NCI-H2196 (cell line): ENCODE data around the gene TBP.
"Not testable (repeated sequence)": the region's sequence is repeated elsewhere in the genome, so short reads cannot be mapped to it uniquely, and the experiment has no call there.

ENCODE experiments used
- DNase-seq: peaks from one replicate; lab custom pipeline; 2025; ENCODE audit not compliant: unreplicated experiment; lab: John Stamatoyannopoulos, UW

Gene TBP

DNA sequence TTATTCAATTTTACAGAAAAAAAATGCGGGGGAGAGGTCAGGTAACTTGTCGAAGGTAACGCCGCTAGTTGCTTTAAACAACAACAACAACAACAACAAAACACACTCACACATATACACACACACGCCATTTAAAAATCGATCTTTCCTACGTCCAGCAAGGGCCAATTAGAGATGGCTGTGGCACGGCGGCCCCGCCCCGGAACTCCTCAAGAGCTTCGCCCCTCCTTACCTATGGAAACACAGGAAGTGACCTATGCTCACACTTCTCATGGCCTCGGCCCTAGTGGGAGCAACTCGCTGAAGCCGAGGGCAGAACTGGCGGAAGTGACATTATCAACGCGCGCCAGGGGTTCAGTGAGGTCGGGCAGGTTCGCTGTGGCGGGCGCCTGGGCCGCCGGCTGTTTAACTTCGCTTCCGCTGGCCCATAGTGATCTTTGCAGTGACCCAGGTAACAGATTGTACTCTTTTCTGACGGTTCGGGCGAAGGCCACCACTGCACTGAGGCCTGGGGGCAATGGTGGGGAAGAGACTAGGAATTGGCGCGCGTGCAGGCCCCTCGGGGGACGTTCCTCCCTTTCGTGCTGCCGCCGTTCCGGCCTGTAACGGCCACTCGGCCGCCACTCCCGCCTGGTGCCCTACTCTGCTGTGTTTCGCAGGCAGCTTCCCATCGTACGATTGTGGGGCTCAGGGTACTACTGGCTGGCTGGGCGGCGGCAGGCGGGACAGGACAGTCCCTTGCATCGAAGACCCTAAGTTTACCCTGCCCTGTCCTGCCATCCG, at the start of gene TBP:
TBP (plus strand) TSS at position 357 of the 783 bp plus-strand sequence. CDS start 2,661 bp downstream, outside the sequence.
- DNase-seq, result peak; percentile 87

DNA sequence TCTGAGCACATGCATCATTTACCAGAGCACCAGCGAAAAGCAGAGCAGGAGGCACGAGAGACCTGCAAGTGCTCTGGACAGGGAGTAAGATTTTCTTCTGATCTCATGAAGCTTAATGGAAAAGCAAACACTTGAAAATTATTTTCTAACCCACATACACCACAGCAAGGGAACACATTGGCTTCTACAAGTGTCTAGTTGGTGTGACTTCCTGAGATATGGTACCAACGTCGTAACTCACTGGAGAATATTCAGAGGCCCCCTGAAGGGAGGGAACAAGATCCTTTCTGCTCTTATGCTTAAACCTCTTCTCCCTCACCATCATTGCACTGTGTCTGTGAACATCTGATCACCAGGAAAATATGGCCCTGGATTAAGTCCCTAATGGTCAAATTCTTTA, 49.7 kb upstream of the TBP start:
- peak; percentile 5 for DNase-seq

DNA sequence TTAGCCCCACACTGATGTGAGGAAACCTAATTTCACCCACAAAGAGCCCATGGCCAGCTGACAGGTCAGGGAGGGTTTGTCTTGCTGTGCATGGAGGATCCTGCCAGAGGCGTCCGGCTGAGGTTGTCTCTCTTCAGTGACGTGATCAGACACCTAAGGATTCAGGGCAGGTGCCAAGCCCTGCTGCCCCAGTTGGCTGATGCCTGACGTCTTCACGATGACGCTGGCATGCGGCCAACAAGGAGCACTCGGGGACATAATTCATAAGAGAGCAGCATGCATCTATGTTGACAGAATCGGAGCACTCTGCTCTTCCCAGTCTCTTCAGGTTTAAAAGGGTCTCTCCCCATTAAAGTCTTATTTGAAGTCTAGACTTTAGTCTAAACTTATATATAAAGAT, 48.9 kb upstream of the TBP start:
- DNase-seq, result peak; percentile 30

DNA sequence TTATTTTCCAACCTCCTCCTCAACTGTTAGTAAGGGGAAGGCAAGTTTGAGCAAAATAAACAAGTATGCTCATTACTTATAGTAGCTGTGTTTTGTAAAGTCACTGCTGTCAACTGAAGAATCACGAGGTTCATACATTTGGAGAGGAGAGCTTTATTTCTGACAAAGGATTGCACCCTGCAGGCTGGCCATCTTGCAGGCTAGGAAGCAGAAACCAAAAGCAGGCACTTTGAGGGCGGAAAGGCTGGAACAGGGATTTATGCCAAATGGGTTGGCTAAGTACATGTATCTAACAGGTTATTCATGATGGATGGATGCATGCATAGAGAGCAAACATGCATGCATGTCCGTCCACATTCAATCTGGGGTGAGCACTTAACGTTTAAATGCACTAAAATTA, 47.7 kb upstream of the TBP start:
- DNase-seq, result no peak

DNA sequence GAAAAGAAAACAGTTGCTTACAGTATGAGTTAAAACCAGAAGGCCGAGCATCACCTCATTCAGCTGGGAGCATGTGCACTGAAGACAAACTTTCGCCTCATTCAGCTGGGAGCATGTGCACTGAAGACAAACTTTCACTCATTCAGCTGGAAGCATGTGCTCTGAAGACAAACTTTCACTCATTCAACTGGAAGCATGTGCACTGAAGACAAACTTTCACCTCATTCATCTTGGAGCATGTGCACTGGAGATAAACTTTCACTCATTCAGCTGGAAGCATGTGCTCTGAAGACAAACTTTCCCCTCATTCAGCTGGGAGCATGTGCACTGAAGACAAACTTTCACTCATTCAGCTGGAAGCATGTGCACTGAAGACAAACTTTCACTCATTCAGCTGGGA, 46.4 kb upstream of the TBP start:
- not testable (repeated sequence) for DNase-seq

DNA sequence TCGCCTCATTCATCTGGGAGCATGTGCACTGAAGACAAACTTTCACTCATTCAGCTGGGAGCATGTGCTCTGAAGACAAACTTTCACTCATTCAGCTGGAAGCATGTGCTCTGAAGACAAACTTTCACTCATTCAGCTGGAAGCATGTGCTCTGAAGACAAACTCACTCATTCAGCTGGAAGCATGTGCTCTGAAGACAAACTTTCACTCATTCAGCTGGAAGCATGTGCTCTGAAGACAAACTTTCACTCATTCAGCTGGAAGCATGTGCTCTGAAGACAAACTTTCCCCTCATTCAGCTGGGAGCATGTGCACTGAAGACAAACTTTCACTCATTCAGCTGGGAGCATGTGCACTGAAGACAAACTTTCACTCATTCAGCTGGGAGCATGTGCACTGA, 45.9 kb upstream of the TBP start:
- DNase-seq, result not testable (repeated sequence)

DNA sequence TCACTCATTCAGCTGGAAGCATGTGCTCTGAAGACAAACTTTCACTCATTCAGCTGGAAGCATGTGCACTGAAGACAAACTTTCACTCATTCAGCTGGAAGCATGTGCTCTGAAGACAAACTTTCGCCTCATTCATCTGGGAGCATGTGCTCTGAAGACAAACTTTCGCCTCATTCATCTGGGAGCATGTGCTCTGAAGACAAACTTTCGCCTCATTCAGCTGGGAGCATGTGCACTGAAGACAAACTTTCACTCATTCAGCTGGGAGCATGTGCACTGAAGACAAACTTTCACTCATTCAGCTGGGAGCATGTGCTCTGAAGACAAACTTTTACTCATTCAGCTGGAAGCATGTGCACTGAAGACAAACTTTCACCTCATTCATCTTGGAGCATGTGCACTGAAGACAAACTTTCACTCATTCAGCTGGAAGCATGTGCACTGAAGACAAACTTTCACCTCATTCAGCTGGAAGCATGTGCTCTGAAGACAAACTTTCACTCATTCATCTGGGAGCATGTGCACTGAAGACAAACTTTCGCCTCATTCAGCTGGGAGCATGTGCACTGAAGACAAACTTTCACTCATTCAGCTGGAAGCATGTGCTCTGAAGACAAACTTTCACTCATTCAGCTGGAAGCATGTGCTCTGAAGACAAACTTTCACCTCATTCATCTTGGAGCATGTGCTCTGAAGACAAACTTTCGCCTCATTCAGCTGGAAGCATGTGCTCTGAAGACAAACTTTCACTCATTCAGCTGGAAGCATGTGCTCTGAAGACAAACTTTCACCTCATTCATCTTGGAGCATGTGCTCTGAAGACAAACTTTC, 45.1 kb upstream of the TBP start:
- not testable (repeated sequence) for DNase-seq

DNA sequence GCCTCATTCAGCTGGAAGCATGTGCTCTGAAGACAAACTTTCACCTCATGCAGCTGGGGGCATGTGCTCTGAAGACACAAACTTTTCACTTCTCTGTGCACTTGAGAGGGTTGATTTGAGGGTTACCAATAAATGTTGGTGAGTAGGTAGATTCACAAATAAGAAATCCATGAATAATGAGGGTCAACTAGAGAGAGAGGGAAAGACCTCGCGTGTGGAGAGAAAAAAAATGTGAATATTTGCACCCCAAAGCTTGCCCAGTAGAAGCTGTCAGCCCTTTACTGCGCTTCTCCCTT, 44.5 kb upstream of the TBP start:
- DNase-seq, result no peak

DNA sequence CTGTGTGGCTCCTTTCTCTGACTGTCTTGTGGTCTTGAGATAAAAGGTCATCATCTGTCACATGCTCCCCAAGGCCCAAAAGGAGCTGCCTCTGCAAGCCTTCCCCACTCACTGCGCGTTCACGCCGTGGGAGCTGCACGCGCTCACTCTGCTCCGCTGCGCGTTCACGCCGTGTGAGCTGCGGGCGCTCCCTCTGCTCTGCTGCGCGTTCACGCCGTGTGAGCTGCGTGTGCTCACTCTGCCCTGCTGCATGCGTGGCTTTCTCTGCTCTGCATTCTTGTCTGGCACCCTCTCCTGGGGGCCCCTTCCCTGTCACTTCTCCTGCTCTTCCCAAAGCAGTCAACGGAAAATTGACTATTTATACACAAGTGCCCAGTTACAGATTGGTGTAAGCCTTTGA, 43.5 kb upstream of the TBP start:
- no peak for DNase-seq

DNA sequence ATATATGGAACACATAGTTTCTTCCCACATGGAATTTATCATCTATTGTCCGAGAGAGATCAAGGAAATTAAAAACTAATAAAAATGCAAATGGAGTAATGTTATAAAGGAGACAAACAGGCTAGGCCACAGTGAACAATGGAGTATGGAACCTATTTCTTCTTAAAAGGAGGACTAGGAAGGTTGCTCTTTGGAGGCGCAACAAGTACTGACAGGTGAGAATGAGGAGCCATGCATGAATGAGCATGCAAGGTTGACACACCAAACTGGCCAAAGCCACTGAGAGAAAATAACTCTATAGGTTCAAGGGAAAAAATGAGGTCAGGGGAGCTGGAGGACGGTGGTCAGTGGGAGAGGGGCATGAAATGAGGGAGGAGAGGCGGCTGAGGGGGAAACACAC, 41.9 kb upstream of the TBP start:
- no peak for DNase-seq

DNA sequence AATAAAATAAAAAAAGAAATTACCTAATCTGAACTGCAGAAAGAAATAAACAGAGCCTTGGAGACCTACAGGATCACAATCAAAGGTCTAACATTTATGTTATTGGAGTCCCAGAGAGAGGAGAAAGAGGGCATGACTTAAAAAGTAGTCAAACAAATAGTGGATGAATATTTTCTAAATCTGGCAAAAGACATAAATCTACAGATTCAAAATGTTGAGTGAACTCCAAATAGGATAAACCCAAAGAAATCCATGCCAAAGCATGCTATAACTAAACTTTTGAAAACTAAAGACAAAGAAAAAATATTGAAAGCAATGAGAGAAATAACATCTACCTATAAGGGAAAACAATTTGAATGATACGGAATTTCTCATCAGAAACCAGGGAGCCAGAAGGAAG, 39.3 kb upstream of the TBP start:
- no peak for DNase-seq

DNA sequence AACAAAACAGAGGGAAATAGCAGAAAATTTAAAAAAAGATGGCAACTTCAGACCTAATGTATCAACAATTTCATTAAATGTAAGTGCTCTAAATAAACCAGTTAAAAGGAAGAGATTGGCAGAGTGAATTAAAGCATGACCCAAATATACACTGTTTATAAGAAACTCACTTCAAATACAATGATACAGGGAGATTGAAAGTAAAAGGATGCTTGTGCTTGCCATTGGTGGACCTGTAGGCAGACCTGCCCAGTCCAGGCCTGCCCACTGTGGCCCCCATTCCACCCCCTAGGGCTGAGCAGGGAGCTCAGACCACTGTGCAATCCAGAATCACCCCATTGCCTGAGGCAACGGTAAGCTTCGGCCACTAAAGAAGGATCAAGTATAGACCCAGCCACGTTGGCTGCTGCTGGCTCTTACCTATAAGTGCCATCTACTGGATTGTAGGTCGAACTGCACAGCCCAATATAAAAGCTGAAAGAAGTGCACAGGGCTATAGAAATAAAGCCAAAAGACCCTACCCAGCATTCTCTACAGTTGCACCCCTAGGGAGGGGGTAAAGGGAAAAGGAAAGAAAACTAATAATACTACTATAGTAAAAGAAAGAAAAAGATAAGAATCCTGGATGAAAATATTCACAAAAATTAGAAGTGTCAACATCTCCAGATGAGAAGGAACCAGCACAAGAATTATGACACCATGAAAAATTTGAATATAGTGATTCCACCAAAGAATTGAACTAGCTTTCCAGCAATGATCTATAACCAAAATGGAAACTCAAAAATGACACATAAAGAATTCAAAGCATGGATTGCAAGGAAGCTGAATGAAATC, 37.2 kb upstream of the TBP start:
- peak; percentile 36 for DNase-seq

DNA sequence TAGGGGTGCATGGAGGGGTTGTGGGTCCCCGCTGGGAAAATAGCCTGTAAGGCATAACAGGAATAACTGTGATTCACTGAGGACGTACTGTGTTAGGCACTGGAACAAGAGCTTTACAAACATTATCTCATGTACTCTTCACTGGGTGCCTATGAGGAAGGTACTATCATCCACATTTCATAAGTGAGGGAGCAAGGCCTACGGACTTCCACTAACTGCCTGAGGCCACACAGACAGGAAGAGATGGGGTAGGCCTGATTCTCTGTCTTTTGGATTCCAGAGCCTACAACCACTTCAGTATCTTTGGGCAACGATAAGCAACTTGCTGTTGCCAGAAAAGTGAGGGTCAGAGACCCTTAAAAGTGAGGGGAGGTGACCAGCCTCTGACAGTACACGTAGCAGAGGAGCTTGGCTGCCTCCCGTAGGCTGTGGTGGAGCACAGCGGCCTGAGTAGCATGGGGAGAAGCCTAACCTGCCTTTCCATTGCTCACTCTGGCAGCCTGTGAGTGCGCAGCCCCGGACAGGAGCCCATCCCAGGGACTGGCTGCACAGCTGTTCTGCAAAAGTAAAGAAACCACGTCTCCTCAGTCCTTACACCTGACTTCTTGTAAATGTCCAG, 31.5 kb upstream of the TBP start:
- DNase-seq, result peak; percentile 41

DNA sequence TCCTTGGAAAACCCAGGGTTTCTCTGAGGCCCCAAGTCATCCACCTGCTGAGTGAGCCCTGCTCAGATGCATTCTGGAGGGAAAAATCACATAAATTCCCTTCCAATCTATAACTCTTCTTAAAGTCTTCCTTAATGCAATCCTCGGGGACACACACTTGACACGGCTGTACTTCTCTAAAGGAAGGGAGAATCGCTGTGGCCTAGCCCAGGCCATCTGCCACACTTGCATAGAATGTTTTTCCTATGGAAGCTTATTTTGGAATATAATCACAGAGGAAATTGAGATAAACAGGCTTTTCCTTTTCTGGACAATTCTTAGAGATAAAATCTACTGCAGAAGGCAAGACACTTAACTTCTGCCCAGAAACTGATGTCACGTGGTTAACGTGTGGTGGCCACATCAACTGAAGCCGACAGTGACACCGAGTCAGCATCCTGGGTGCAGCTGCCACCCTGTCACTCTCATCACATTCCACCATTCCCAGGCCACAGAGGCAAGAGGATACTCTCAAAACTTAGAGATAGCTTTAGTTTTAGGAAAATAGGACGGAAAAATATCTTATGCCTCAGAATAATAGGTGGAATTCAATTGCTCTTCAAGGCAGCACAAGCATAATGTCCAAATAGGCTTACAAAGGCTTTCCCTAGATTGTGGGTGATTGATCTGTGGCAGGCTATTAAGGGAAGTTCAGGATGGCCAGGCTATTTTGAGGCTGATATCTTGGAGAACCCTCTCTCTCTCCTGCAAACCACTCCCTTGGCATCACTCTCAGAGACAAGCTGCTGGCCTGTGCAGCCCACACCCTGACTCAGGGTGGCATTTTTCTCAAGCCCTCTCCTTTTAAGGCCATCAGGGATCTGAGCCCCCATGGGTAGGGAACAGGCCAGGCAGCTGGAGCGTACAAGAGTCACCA, 30.7 kb upstream of the TBP start:
- no peak for DNase-seq

DNA sequence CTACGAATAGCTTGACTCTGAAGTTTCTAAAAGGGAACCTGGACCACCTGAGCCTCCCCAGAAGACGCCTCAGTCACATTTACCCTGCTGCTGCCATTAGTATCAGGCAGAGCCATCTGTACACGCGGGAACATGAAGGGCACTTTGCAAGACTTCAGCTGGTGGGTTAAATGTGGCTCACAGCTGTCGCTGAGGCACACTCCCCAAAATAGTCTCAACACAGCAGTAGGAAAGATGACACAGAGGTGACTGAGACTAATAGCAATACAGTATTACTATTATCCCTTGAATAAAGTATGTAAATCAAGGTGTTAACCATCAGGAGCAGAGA, 30.0 kb upstream of the TBP start:
- DNase-seq, result no peak

DNA sequence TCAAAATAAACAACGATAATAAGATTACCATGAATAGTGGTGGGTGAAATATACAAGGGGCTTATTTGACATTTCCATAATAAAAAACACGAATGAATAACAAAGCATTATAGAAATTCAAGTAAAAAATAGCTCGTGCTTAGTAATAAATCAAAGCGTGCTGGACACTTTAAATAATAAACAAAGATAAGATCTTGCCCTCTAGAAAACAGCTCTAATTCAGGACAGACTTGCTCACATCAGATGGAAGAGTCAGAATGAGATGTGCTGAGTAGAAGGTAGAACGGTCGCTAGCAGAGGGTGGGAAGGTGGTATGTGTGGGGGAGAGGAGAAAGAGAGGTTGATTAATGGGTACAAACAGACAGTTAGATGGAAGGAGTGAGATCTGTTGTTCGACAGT, 28.4 kb upstream of the TBP start:
- no peak for DNase-seq

DNA sequence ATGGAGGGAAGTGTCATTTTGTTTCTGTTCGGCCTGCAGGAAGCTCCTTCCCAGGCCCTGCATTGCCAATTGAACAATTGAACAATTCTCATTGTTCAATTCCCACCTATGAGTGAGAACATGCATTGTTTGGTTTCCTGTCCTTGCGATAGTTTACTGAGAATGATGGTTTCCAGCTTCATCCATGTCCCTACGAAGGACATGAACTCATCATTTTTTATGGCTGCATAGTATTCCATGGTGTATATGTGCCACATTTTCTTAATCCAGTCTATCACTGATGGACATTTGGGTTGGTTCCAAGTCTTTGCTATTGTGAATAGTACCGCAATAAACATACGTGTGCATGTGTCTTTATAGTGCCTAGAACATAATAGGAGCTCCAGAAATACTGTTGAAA, 26.2 kb upstream of the TBP start:
- DNase-seq, result not testable (repeated sequence)

DNA sequence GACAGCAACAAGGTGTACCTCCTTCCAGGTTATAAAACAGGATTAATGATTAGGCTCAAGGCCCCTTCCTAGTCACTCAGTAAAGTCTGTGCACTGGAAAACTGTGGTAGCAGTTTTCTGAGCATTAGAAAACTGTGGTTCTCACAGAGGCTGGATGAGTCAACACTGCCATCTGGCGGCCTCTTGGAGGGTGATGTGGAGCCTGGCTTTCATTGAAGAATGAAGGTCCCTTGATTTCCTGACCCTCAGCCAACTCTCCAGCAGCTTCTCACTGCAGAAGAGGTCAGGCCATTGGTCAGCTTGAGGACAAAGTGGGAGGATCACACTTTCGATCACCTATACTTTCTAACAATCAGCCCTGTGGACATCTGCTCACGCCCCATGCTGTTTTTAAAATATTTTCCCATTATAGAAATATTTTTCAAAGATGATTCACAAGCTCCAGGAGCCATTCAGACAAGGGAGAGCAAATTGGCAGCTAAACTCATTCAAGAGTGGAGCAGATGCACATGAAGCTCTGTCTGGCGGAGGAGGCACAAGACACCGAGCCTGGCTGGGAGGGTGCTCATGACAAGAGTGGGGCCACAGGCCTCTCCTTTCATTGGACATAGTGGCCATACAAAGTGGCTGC, 24.2 kb upstream of the TBP start:
- peak; percentile 54 for DNase-seq

DNA sequence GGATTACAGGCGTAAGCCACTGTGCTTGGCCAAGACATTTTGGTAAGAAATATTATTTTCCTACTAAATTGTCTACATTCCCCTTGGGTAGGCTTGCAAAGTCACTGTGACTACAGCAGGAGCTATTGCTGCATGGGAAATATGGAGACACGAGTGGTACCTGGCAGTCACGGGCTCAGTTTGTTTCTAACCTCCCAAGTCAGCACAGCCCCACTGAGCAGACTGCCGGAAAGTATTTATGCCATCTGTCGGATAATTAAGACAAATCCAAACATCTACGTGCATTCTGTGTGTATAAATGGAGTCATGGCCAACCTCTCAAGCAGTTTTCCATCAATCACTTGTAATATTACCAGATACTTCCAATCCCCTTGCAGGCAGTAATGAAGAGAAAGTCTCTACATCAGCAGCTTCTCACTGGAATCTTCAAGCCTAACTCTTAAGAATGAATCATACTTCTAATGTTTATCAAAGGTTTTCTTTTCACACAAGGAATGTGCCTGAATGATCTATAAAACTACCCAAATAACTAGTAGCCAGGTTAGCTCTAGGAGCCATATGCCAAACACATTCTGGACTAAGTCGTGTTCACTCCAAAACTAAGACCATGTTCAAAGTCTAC, 21.2 kb upstream of the TBP start:
- DNase-seq, result no peak
